Ishikawa (cell line): ENCODE measurements around the gene UQCRC2.

Experiments used
- CREB1 ChIP-seq: IDR thresholded peaks from 2 replicates; pipeline ENCODE4 v1.6.1; 2012; ENCODE audit warnings: low read depth
- EGR1 ChIP-seq: IDR thresholded peaks from 2 replicates; pipeline ENCODE4 v1.6.1; 2012
- EP300 ChIP-seq: IDR thresholded peaks from 2 replicates; pipeline ENCODE4 v1.6.1; 2012; ENCODE audit warnings: borderline replicate concordance
- FOXM1 ChIP-seq: IDR thresholded peaks from 2 replicates; pipeline ENCODE4 v1.6.1; 2012; ENCODE audit warnings: low read depth, borderline replicate concordance
- MAX ChIP-seq: IDR thresholded peaks from 2 replicates; pipeline ENCODE4 v1.6.1; 2012
- NFIC ChIP-seq: IDR thresholded peaks from 2 replicates; pipeline ENCODE4 v1.6.1; 2012
- REST ChIP-seq: IDR thresholded peaks from 2 replicates; pipeline ENCODE4 v1.6.1; 2012; ENCODE audit warnings: low read depth, mild to moderate bottlenecking
- TAF1 ChIP-seq: IDR thresholded peaks from 2 replicates; pipeline ENCODE4 v1.6.1; 2012; ENCODE audit warnings: low read depth, mild to moderate bottlenecking
- USF1 ChIP-seq: IDR thresholded peaks from 2 replicates; pipeline ENCODE4 v1.6.1; 2012
- YY1 ChIP-seq: IDR thresholded peaks from 2 replicates; pipeline ENCODE4 v1.6.1; 2012; ENCODE audit warnings: low read depth
- ZBTB7A ChIP-seq: IDR thresholded peaks from 2 replicates; pipeline ENCODE4 v1.6.1; 2012; ENCODE audit warnings: low read depth

- TF ChIP-seq YY1 (no peak), REST (no peak), TAF1 (no peak), ZBTB7A (no peak), FOXM1 (no peak), USF1 (no peak), MAX (no peak), EP300 (no peak), EGR1 (no peak), CREB1 (no peak), NFIC (no peak)
These were observed 43.9 kb downstream of the UQCRC2 start for GRCh38 chr16:21996923-21997696.
